HG02943 (cell line): ENCODE data around the gene CDK5RAP3.
"Not testable (repeated sequence)": the region's sequence is repeated elsewhere in the genome, so short reads cannot be mapped to it uniquely, and the experiment has no call there.

Experiments
- ATAC-seq: cut with Tn5 transposase; IDR thresholded peaks from one replicate; pipeline ENCODE4 v1.9.1; 2021; ENCODE audit warnings: mild to moderate bottlenecking, low read depth, moderate library complexity; ENCODE audit not compliant: unreplicated experiment

CDK5RAP3 gene

DNA sequence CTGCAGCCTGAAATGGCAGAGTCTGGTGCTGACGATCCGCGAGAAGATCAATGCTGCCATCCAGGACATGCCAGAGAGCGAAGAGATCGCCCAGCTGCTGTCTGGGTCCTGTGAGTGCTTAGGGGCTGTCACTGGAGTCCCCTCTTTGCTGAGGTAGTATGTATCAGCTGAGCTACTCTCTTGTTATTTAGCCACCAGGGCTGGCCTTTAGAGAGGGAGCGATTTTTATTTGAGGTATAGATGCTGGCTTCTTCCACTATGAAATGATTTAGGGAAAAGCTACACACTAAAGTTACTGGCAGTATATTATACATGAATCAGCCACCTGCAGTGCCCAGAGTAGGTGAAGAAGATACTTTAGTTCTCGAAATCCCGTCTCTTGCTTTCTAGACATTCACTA lies 2.6 kb downstream of the CDK5RAP3 start:
- ATAC-seq = no peak

- no peak for ATAC-seq
These were observed 4.4 kb downstream of the CDK5RAP3 start for GRCh38 chr17:47975189-47975822.

DNA sequence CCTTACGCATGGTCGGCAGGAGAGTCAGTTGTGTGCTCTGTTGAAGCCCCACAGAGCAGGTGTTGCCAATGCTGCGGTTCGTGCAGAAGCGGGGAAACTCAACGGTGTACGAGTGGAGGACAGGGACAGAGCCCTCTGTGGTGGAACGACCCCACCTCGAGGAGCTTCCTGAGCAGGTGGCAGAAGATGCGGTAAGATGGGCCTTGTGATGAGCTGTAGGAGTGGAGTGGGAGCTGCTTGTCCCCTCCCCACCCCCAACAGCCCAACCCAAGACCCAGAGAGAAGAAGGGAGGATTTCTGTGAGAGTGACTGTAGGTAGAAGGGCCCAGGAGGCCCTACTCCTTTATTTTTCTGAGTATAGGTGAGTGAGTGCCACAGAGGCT lies 4.9 kb downstream of the CDK5RAP3 start:
- no peak for ATAC-seq

- ATAC-seq = no peak
These were observed 7.4 kb downstream of the CDK5RAP3 start for GRCh38 chr17:47978324-47978723.

DNA sequence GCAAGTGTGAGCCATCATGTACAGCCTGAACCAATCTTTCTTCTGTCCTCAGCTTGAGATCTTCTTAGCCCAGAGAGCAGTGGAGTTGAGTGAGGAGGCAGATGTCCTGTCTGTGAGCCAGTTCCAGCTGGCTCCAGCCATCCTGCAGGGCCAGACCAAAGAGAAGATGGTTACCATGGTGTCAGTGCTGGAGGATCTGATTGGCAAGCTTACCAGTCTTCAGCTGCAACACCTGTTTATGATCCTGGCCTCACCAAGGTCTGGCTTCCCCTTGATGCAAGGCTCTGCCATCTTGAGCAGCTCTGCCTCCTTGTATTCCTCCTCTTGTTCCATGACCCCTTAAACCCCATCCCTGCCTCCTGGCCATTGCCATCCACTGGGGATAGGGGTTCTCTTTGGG lies 9.6 kb downstream of the CDK5RAP3 start:
- no peak for ATAC-seq

GRCh38 chr17:47981462-47981861 lies 10.5 kb downstream of the CDK5RAP3 start:
- no peak for ATAC-seq

DNA sequence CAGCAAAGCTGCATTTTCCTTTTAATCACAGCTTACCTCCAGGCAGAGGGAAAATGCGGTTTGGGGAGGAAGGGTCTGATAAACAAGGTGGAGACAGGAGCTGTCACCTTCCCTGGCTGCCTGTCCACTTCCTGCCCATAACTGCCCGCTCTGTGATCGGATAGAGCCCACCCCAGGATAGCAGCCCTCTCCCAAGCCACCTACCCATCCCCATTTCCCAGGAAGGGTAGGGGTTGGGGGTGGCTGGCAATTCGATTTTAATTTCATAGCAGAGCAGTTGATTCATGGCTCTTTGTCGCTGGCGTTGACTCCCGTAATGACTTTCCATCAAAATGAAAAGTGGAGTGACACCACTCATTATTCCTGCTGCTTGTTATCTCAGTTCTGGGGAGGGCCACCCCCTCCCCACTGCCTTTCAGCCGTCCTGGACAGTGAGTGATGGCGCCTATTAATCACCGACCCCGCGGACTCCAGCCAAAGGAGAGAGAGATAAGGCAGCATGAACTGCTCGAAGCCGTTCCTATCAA lies 11.2 kb downstream of the CDK5RAP3 start:
- no peak for ATAC-seq

DNA sequence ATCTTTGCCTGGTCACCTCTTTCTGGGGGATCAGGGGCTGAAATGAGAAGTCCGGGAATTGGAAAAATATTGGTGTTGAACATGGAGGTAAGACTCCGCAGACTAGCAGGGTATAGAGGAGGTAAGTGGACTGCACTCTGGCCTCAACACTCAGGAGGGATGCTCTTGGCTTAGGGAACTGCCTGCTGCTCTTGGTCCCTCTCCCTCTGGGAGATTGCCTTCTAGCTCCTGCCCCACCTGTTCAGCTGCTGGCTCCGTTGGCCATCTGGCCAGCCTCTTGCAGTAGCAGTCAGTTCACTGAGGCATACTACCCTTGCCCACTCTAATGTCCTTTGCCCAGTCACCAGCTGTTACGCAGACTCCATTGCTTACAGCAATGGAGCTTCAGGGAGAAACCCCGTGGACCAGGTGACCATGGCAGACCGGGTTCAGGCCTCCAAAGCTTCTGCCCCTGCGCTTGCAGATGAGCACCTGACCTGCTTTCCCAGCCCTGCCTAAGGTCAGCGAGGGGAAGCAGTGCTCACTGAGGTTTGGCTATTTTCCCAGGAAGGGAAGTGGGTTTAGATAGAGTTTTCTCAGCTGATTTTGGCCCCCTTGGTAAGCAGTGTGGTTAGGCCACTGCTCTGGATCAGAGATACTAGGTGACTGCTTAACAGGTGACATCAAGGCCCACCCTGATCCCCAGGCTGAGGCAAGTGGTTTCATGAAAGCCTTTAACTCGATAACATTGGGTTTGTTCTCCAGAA lies 11.9 kb downstream of the CDK5RAP3 start:
- ATAC-seq = no peak

- no peak for ATAC-seq
These were observed 12.7 kb downstream of the CDK5RAP3 start for GRCh38 chr17:47983492-47984223.

DNA sequence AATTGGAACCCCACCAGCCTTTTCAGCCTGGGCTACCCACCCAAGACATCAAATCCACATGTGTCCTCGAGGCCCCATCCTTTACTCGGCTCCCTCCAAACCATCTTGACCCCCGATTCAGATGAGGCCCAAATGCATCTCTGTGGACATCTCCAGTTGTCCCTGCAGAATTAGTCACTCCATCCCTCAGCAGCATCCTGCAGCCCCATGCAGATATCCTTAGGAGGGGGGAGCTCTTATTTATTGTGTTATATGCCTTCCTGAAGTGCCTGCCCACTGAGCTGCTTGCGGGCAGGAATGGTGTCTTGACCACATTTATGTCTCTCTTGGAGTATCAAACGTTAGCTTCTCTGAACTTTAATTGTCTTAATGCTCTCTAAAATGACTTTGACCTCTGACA lies 15.6 kb downstream of the CDK5RAP3 start:
- no peak for ATAC-seq

- no peak for ATAC-seq
These were observed 16.4 kb downstream of the CDK5RAP3 start for GRCh38 chr17:47987240-47987835.

GRCh38 chr17:47988445-47988844 lies 17.5 kb downstream of the CDK5RAP3 start:
- ATAC-seq = not testable (repeated sequence)

- ATAC-seq = no peak
These were observed 18.2 kb downstream of the CDK5RAP3 start for GRCh38 chr17:47989159-47989558.

GRCh38 chr17:47989700-47990099 lies 18.8 kb downstream of the CDK5RAP3 start:
- no peak for ATAC-seq

DNA sequence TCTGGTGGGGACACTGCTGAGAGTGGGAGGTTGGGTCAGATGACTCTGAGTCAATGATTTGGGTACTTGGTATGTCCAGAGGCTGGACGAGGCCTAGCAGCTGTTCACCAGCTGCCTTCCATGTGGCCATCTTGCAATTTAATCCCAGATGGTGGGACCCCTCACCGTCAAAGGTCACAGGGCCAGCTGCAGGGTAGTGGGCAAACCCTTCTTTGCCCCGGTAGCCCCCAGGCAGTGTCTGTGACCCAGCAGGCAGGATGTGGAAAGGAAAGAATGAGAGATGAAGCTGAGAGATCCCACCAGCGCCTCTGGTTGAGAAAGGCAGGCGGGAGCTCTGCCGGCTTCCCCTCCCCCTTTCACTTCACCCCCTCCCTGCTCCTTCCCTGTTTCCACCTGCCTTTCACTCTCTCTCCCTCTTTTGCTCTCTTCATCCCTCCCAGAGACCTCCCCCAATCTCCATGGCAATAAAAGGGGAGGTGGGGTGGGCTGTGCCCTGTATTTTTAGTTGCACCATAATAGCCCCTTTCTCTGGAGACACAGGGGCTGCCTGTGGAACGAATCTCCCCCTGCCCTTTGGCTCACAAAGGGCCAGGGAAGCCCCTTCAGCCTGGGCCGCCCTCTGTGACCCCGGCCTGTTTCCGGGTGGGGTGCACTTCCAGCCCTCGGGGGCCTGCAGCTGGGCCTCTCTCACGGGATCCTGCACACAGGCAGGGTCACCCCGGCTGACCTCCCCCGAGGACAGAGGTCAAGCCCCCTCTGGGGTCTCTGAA lies 20.2 kb downstream of the CDK5RAP3 start:
- ATAC-seq = no peak

- ATAC-seq = no peak
These were observed 21.3 kb downstream of the CDK5RAP3 start for GRCh38 chr17:47992216-47992615.

- ATAC-seq = no peak
These were observed 22.2 kb downstream of the CDK5RAP3 start for GRCh38 chr17:47993031-47993564.

DNA sequence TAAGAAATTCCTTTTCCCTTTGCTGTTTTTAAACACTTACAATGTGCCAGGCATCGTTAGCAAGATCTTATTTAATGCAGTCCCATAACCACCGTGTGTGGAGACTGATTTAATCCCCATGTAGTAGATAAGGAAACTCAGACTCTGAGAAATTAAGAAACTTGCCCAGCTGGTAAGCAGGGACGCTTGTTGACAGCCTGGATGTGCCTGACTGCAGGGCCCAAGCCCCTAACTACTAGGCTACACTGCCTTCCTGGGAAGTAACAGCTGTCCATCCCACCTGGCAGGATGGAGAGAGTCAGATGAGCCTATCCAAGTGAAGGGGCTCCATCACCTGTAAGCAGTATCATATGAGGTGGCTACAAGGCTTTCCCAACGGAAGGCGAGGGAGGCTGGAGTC lies 23.1 kb downstream of the CDK5RAP3 start:
- ATAC-seq = no peak

- ATAC-seq = no peak
These were observed 23.8 kb downstream of the CDK5RAP3 start for GRCh38 chr17:47994724-47995123.
